Naive B cell (primary cell): ENCODE results near the gene SMIM10. TPM values are rescaled to one million over a fixed set of nuclear protein-coding genes. Genes with fewer than 3 reads are reported as not detected.
A peak's percentile ranks its signal among the peaks of the same experiment; 100 is the strongest.
"Not testable (repeated sequence)": the region's sequence is repeated elsewhere in the genome, so short reads cannot be mapped to it uniquely, and the experiment has no call there.

Experiments
- ATAC-seq, 2 donors: fragments of 150-1000 bp; cut with Tn5 transposase; 2 replicates each; pipeline ENCODE4 v1.10.0; 2021; ENCODE audit warnings: low read depth in 2 of 2, mild to moderate bottlenecking in 2 of 2, moderate library complexity in 2 of 2
- DNase-seq: peaks from one replicate; pipeline ENCODE4 v3.0.0; 2022
- H3K27ac Mint-ChIP-seq, 6 donors: one replicate each; pipeline ENCODE4 v1.8.0; 2020 to 2022; ENCODE audit warnings: mild to moderate bottlenecking in 6 of 6, mixed read lengths in 6 of 6, moderate library complexity in 5 of 6, inconsistent platforms in 2 of 6
- H3K27me3 Mint-ChIP-seq, 3 donors: one replicate each; pipeline ENCODE4 v1.8.0; 2021 to 2022; ENCODE audit warnings: mixed read lengths in 3 of 3, mild to moderate bottlenecking in 1 of 3
- H3K36me3 Mint-ChIP-seq, 2 donors: one replicate each; pipeline ENCODE4 v1.8.0; 2020 to 2022; ENCODE audit warnings: mixed read lengths in 2 of 2, inconsistent platforms in 1 of 2, mild to moderate bottlenecking in 1 of 2
- H3K4me1 Mint-ChIP-seq, 3 donors: one replicate each; pipeline ENCODE4 v1.8.0; 2020 to 2022; ENCODE audit warnings: mixed read lengths in 3 of 3, inconsistent platforms in 1 of 3, mild to moderate bottlenecking in 1 of 3, moderate library complexity in 1 of 3
- H3K4me3 Mint-ChIP-seq, 8 donors: one replicate each; pipeline ENCODE4 v1.8.0; 2020 to 2022; ENCODE audit warnings: mild to moderate bottlenecking in 8 of 8, mixed read lengths in 8 of 8, moderate library complexity in 8 of 8, inconsistent platforms in 2 of 8
- H3K9me3 Mint-ChIP-seq, 7 donors: one replicate each; pipeline ENCODE4 v1.8.0; 2020 to 2022; ENCODE audit warnings: mixed read lengths in 7 of 7, mild to moderate bottlenecking in 5 of 7, inconsistent platforms in 2 of 7, moderate library complexity in 1 of 7
- polyA plus RNA-seq, 6 donors: library from polyadenylated mRNA; unstranded; fragments of 300-500 nt; fragmentation: Illumina TruSeq; gene quantifications; one replicate each; pipeline ENCODE4 v1.2.3, GENCODE V29; 2021; ENCODE audit warnings: low read depth in 6 of 6

The SMIM10 gene
- polyA plus RNA-seq, 6 donors from 2014 or later: 0.54 to 1.5 (median 1.0) TPM; not detected in 3

- Mint-ChIP-seq H3K9me3 (peaks cover 0 to 2% (median 0%) of the 10 kb centered on the region in 7 donors), H3K4me1 (no peaks in the 10 kb centered on the region), H3K27ac (no peak overlapping the region), H3K4me3 (no peak overlapping the region), H3K27me3 (peaks cover 0 to 10% (median 0%) of the 10 kb centered on the region in 3 donors), H3K36me3 (no peaks in the 10 kb centered on the region)
- ATAC-seq: no peak
- no peak for DNase-seq
Measured at GRCh38 chrX:134997646-134998045, 6.9 kb downstream of the SMIM10 start.

GRCh38 chrX:134998246-134998645 is 7.5 kb downstream of the SMIM10 start:
- ATAC-seq: no peak
- H3K27ac Mint-ChIP-seq: no peak overlapping the region

GRCh38 chrX:134999469-134999868 is 8.7 kb downstream of the SMIM10 start:
- H3K4me1 Mint-ChIP-seq: peaks cover 8 to 10% (median 9%) of the 10 kb centered on the region in 3 donors
- peaks cover 0 to 2% (median 0%) of the 10 kb centered on the region in 7 donors for H3K9me3 Mint-ChIP-seq
- H3K27me3 Mint-ChIP-seq: peaks cover 0 to 12% (median 0%) of the 10 kb centered on the region in 3 donors
- no peak overlapping the region for H3K27ac Mint-ChIP-seq
- DNase-seq: no peak
- ATAC-seq: no peak
- no peaks in the 10 kb centered on the region for H3K36me3 Mint-ChIP-seq
- no peak overlapping the region for H3K4me3 Mint-ChIP-seq

More at GRCh38 chrX:134998246-134998645, 7.5 kb downstream of the SMIM10 start:
- Mint-ChIP-seq H3K27me3 (peaks cover 0 to 12% (median 0%) of the 10 kb centered on the region in 3 donors), H3K4me3 (no peak overlapping the region), H3K9me3 (peaks cover 0 to 2% (median 0%) of the 10 kb centered on the region in 7 donors), H3K4me1 (no peaks in the 10 kb centered on the region), H3K36me3 (no peaks in the 10 kb centered on the region)
- no peak for DNase-seq

GRCh38 chrX:135000516-135000915 is 9.7 kb downstream of the SMIM10 start:
- no peak for ATAC-seq
- peaks cover 9 to 10% (median 9%) of the 10 kb centered on the region in 3 donors for H3K4me1 Mint-ChIP-seq

GRCh38 chrX:135003876-135004623 is 13.3 kb downstream of the SMIM10 start:
- ATAC-seq (peak; percentile 88 to 90), DNase-seq (peak; percentile 82)
- no peaks in the 10 kb centered on the region for H3K36me3 Mint-ChIP-seq
- H3K4me3 Mint-ChIP-seq: peak overlapping the region; percentile 82 to 93 (median 91)
- H3K4me1 Mint-ChIP-seq: peaks cover 9 to 10% (median 9%) of the 10 kb centered on the region in 3 donors
- peaks cover 0 to 2% (median 0%) of the 10 kb centered on the region in 7 donors for H3K9me3 Mint-ChIP-seq
- H3K27ac Mint-ChIP-seq: peak overlapping the region in 3 of 6 donors; percentile 47 to 77 (median 71)
- H3K27me3 Mint-ChIP-seq: peaks cover 0 to 23% (median 7%) of the 10 kb centered on the region in 3 donors

More at GRCh38 chrX:135000516-135000915, 9.7 kb downstream of the SMIM10 start:
- Mint-ChIP-seq H3K27me3 (peaks cover 0 to 12% (median 0%) of the 10 kb centered on the region in 3 donors), H3K9me3 (peaks cover 0 to 2% (median 0%) of the 10 kb centered on the region in 7 donors), H3K36me3 (no peaks in the 10 kb centered on the region), H3K27ac (no peak overlapping the region), H3K4me3 (no peak overlapping the region)
- no peak for DNase-seq

GRCh38 chrX:135006187-135006586 is 15.4 kb downstream of the SMIM10 start:
- Mint-ChIP-seq H3K27me3 (peaks cover 0 to 31% (median 7%) of the 10 kb centered on the region in 3 donors), H3K4me1 (peaks cover 9 to 10% (median 9%) of the 10 kb centered on the region in 3 donors), H3K27ac (no peak overlapping the region), H3K36me3 (no peaks in the 10 kb centered on the region), H3K9me3 (peaks cover 0 to 2% (median 0%) of the 10 kb centered on the region in 7 donors), H3K4me3 (no peak overlapping the region)
- no peak for ATAC-seq
- no peak for DNase-seq

GRCh38 chrX:135009057-135009610 is 18.3 kb downstream of the SMIM10 start:
- Mint-ChIP-seq H3K4me1 (peaks cover 3 to 4% (median 4%) of the 10 kb centered on the region in 3 donors), H3K27me3 (peaks cover 0 to 23% (median 11%) of the 10 kb centered on the region in 3 donors), H3K9me3 (no peaks in the 10 kb centered on the region), H3K4me3 (no peak overlapping the region), H3K36me3 (no peaks in the 10 kb centered on the region), H3K27ac (no peak overlapping the region)
- ATAC-seq (no peak), DNase-seq (no peak)

- ATAC-seq (no peak), DNase-seq (no peak)
- Mint-ChIP-seq H3K27ac (no peak overlapping the region), H3K27me3 (peaks cover 0 to 23% (median 11%) of the 10 kb centered on the region in 3 donors), H3K4me1 (no peaks in the 10 kb centered on the region), H3K36me3 (no peaks in the 10 kb centered on the region), H3K4me3 (no peak overlapping the region), H3K9me3 (no peaks in the 10 kb centered on the region)
Measured at GRCh38 chrX:135009838-135010237, 19.0 kb downstream of the SMIM10 start.

GRCh38 chrX:135010921-135011320 is 20.1 kb downstream of the SMIM10 start:
- Mint-ChIP-seq H3K27me3 (peaks cover 0 to 24% (median 11%) of the 10 kb centered on the region in 3 donors), H3K4me3 (no peak overlapping the region), H3K9me3 (no peaks in the 10 kb centered on the region), H3K4me1 (no peaks in the 10 kb centered on the region), H3K36me3 (no peaks in the 10 kb centered on the region), H3K27ac (no peak overlapping the region)
- ATAC-seq (no peak), DNase-seq (no peak)

GRCh38 chrX:135015523-135016245 is 24.9 kb downstream of the SMIM10 start:
- DNase-seq (no peak), ATAC-seq (no peak)

GRCh38 chrX:135019890-135020289 is 29.1 kb downstream of the SMIM10 start:
- Mint-ChIP-seq H3K27me3 (peaks cover 27 to 60% (median 45%) of the 10 kb centered on the region in 3 donors), H3K4me1 (peaks cover 6 to 16% (median 8%) of the 10 kb centered on the region in 3 donors)
- DNase-seq, H3K27ac Mint-ChIP-seq, H3K9me3 Mint-ChIP-seq, H3K36me3 Mint-ChIP-seq, ATAC-seq, H3K4me3 Mint-ChIP-seq: not testable (repeated sequence)

More at GRCh38 chrX:135015523-135016245, 24.9 kb downstream of the SMIM10 start:
- Mint-ChIP-seq H3K27me3 (peaks cover 0 to 27% (median 12%) of the 10 kb centered on the region in 3 donors), H3K4me1 (no peaks in the 10 kb centered on the region), H3K4me3 (no peak overlapping the region), H3K9me3 (no peaks in the 10 kb centered on the region), H3K36me3 (no peaks in the 10 kb centered on the region), H3K27ac (no peak overlapping the region)

- not testable (repeated sequence) for ATAC-seq, H3K27ac Mint-ChIP-seq, DNase-seq, H3K9me3 Mint-ChIP-seq, H3K36me3 Mint-ChIP-seq, H3K4me3 Mint-ChIP-seq
- peaks cover 6 to 16% (median 8%) of the 10 kb centered on the region in 3 donors for H3K4me1 Mint-ChIP-seq
- H3K27me3 Mint-ChIP-seq: peaks cover 39 to 63% (median 57%) of the 10 kb centered on the region in 3 donors
Measured at GRCh38 chrX:135023791-135024190, 33.0 kb downstream of the SMIM10 start.

- ATAC-seq (no peak), DNase-seq (no peak)
- Mint-ChIP-seq H3K4me1 (peaks cover 6 to 16% (median 8%) of the 10 kb centered on the region in 3 donors), H3K27ac (no peak overlapping the region), H3K36me3 (no peaks in the 10 kb centered on the region), H3K9me3 (peaks cover 0 to 2% (median 0%) of the 10 kb centered on the region in 7 donors), H3K27me3 (peaks cover 40 to 63% (median 57%) of the 10 kb centered on the region in 3 donors), H3K4me3 (no peak overlapping the region)
Measured at GRCh38 chrX:135024526-135024925, 33.7 kb downstream of the SMIM10 start.
